GM12878 (cell line): ENCODE measurements around the gene DMWD. TPM values are rescaled to one million over a fixed set of nuclear protein-coding genes. Genes with fewer than 3 reads are reported as not detected.

Experiments used
- CBX3 ChIP-seq: fragments of 200-600 bp; sonication (generic); IDR thresholded peaks from 2 replicates; pipeline ENCODE4 v1.6.1; 2016; ENCODE audit warnings: low read depth, borderline replicate concordance
- CBX5 ChIP-seq: sonication (generic); IDR thresholded peaks from 2 replicates; pipeline ENCODE4 v1.6.1; 2016; ENCODE audit warnings: low read depth, moderate library complexity, mild to moderate bottlenecking, inconsistent platforms
- CREM ChIP-seq: IDR thresholded peaks from 2 replicates; pipeline ENCODE4 v1.6.1; 2014; ENCODE audit warnings: antibody characterized with exemption, low read depth
- FOXM1 ChIP-seq: IDR thresholded peaks from 2 replicates; pipeline ENCODE4 v1.6.1; 2012; ENCODE audit warnings: low read depth, mild to moderate bottlenecking, inconsistent platforms, low read length, moderate library complexity
- PAX5 ChIP-seq: IDR thresholded peaks from 2 replicates; pipeline ENCODE4 v1.6.1; 2011; ENCODE audit warnings: low read depth, low read length, borderline replicate concordance
- POLR2A ChIP-seq: IDR thresholded peaks from 2 replicates; pipeline ENCODE4 v1.6.1; 2011; ENCODE audit warnings: low read depth, mild to moderate bottlenecking, low read length
- POU2F2 ChIP-seq: IDR thresholded peaks from 3 replicates; pipeline ENCODE4 v1.6.1; 2011; ENCODE audit warnings: low read depth, mild to moderate bottlenecking, low read length, borderline replicate concordance
- RB1 ChIP-seq: fragments of 450-650 bp; formaldehyde crosslinking; IDR thresholded peaks from 2 replicates; pipeline ENCODE4 v1.6.1; 2017; ENCODE audit warnings: mild to moderate bottlenecking, borderline replicate concordance
- SMAD5 ChIP-seq: IDR thresholded peaks from 2 replicates; pipeline ENCODE4 v1.6.1; 2016; ENCODE audit warnings: antibody characterized with exemption, low read depth
- SRF ChIP-seq, 2 experiments: IDR thresholded peaks; 2 replicates each; pipeline ENCODE4 v1.6.1; 2011; ENCODE audit warnings: low read depth in 2 of 2, low read length in 2 of 2, mild to moderate bottlenecking in 1 of 2, moderate library complexity in 1 of 2
- SUPT20H ChIP-seq: IDR thresholded peaks from 2 replicates; pipeline ENCODE4 v1.6.1; 2011; ENCODE audit warnings: low read depth, mild to moderate bottlenecking, low read length, moderate library complexity, borderline replicate concordance; ENCODE audit not compliant: control insufficient read depth
- TARDBP ChIP-seq: IDR thresholded peaks from 2 replicates; pipeline ENCODE4 v1.6.1; 2016; ENCODE audit warnings: borderline replicate concordance
- ZBED1 ChIP-seq: IDR thresholded peaks from 2 replicates; pipeline ENCODE4 v1.6.1; 2016; ENCODE audit warnings: borderline replicate concordance
- polyA plus RNA-seq, 11 experiments: library from polyadenylated mRNA; depleted of rRNA in 4 of 11; unstranded in 6 of 11; stranded (reverse) in 5 of 11; fragments of >200 nt; fragmentation: Nextera tagmentation in 4 of 11; fragmentation: Illumina TruSeq in 1 of 11; extraction: Ambion mirVana in 4 of 11; extraction: Trizol in 1 of 11; gene quantifications; 1 replicate in 1 of 11; 2 replicates in 10 of 11; pipeline versions ENCODE4 v1.2.1 to v1.2.3, GENCODE V29; 2011 to 2016; ENCODE audit warnings: inconsistent platforms in 2 of 11, missing spikeins in 2 of 11, low read depth in 1 of 11
- total RNA-seq, 4 experiments: library from RNA; depleted of rRNA in 3 of 4; stranded (reverse); fragments of >200 nt in 3 of 4; fragmentation: Illumina TruSeq in 1 of 4; extraction: Trizol in 1 of 4; gene quantifications; 2 replicates each; pipeline versions ENCODE4 v1.2.1 to v1.2.3, GENCODE V29; 2013 to 2021
- TF ChIP-seq, protein P1 (sequence below): IDR thresholded peaks from 2 replicates; pipeline ENCODE4 v1.6.1; 2011; ENCODE audit warnings: borderline replicate concordance, low read depth, mild to moderate bottlenecking, moderate library complexity, mixed read lengths, low read length; ENCODE audit not compliant: insufficient read depth; ENCODE audit errors: extremely low read length
- TF ChIP-seq, protein P2 (sequence below): fragments of 450-650 bp; IDR thresholded peaks from 2 replicates; pipeline ENCODE4 v1.6.1; 2017; ENCODE audit warnings: mild to moderate bottlenecking
- TF ChIP-seq, protein P3 (sequence below): fragments of 450-650 bp; IDR thresholded peaks from 2 replicates; pipeline ENCODE4 v1.6.1; 2017; ENCODE audit warnings: mild to moderate bottlenecking, moderate library complexity
- TF ChIP-seq, protein P4 (sequence below): IDR thresholded peaks from 2 replicates; pipeline ENCODE4 v1.6.1; 2011; ENCODE audit warnings: borderline replicate concordance, low read depth, mild to moderate bottlenecking, moderate library complexity, low read length; ENCODE audit not compliant: insufficient read depth, poor library complexity, severe bottlenecking

DMWD gene
- total and polyA plus RNA-seq, 10 of the 15 experiments (the other 5 are each of a cell fraction or from before 2014, with no cell fraction given), result 3.5 to 56.0 (median 11.6) TPM

DNA sequence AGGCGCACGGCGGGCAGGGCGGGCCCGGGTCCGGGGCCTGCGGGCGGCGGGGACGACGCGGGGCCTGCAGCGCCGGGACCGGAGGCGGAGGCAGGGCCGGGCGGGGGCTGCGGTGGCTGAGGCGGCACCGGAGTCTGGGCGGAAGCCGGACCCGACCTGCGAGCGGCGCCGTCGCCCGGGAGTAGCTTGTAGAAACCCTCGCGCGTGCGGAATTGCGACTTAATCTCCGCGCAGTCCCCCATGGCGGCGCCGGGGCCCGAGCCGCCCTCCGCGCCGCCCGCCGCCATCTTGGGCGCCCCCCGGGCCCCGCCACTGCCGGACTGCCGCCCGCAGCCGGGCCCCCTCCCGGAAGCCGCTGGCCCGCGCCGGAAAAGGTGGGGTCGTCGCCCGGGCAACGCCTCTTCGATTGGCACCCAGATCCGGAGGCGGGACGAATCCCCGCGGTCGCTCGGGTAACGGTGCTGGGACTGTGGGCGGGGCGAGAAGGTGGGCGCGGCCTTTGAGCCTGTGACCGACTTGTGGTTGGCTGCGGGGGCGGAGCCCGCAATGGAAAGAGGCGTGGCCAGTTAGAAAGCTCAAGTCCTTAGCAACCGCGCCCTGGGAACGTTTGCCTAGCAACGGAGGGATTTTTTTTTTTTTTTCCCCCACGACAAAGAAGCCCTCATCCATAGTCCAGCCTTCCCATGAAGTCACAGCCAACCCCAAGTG, at the start of gene DMWD (continued):
- TF ChIP-seq, protein P1, sequence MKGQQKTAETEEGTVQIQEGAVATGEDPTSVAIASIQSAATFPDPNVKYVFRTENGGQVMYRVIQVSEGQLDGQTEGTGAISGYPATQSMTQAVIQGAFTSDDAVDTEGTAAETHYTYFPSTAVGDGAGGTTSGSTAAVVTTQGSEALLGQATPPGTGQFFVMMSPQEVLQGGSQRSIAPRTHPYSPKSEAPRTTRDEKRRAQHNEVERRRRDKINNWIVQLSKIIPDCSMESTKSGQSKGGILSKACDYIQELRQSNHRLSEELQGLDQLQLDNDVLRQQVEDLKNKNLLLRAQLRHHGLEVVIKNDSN, result no peak
- TF ChIP-seq CBX3 (no peak), SUPT20H (no peak), PAX5 (no peak; the same call in 1 of the 2 replicates), POLR2A (peak; percentile 80), ZBED1 (no peak), FOXM1 (no peak), SMAD5 (no peak), POU2F2 (peak; percentile 73; the same call in 1 of the 3 replicates), RB1 (peak; percentile 60; the same call in 1 of the 2 replicates), CREM (peak; percentile 45; the same call in 1 of the 2 replicates), TARDBP (no peak), SRF (IDR thresholded peaks at IDR 0.05; ENCODE audit: low read depth in 2 of 2, low read length in 2 of 2) (peak in 1 of 2 experiments; percentile 70; a peak in 2 of 4 replicates), CBX5 (no peak)
- TF ChIP-seq, protein P2, sequence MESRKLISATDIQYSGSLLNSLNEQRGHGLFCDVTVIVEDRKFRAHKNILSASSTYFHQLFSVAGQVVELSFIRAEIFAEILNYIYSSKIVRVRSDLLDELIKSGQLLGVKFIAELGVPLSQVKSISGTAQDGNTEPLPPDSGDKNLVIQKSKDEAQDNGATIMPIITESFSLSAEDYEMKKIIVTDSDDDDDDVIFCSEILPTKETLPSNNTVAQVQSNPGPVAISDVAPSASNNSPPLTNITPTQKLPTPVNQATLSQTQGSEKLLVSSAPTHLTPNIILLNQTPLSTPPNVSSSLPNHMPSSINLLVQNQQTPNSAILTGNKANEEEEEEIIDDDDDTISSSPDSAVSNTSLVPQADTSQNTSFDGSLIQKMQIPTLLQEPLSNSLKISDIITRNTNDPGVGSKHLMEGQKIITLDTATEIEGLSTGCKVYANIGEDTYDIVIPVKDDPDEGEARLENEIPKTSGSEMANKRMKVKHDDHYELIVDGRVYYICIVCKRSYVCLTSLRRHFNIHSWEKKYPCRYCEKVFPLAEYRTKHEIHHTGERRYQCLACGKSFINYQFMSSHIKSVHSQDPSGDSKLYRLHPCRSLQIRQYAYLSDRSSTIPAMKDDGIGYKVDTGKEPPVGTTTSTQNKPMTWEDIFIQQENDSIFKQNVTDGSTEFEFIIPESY, result no peak
- TF ChIP-seq, protein P3, sequence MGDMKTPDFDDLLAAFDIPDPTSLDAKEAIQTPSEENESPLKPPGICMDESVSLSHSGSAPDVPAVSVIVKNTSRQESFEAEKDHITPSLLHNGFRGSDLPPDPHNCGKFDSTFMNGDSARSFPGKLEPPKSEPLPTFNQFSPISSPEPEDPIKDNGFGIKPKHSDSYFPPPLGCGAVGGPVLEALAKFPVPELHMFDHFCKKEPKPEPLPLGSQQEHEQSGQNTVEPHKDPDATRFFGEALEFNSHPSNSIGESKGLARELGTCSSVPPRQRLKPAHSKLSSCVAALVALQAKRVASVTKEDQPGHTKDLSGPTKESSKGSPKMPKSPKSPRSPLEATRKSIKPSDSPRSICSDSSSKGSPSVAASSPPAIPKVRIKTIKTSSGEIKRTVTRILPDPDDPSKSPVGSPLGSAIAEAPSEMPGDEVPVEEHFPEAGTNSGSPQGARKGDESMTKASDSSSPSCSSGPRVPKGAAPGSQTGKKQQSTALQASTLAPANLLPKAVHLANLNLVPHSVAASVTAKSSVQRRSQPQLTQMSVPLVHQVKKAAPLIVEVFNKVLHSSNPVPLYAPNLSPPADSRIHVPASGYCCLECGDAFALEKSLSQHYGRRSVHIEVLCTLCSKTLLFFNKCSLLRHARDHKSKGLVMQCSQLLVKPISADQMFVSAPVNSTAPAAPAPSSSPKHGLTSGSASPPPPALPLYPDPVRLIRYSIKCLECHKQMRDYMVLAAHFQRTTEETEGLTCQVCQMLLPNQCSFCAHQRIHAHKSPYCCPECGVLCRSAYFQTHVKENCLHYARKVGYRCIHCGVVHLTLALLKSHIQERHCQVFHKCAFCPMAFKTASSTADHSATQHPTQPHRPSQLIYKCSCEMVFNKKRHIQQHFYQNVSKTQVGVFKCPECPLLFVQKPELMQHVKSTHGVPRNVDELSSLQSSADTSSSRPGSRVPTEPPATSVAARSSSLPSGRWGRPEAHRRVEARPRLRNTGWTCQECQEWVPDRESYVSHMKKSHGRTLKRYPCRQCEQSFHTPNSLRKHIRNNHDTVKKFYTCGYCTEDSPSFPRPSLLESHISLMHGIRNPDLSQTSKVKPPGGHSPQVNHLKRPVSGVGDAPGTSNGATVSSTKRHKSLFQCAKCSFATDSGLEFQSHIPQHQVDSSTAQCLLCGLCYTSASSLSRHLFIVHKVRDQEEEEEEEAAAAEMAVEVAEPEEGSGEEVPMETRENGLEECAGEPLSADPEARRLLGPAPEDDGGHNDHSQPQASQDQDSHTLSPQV, result no peak
- TF ChIP-seq, protein P4, sequence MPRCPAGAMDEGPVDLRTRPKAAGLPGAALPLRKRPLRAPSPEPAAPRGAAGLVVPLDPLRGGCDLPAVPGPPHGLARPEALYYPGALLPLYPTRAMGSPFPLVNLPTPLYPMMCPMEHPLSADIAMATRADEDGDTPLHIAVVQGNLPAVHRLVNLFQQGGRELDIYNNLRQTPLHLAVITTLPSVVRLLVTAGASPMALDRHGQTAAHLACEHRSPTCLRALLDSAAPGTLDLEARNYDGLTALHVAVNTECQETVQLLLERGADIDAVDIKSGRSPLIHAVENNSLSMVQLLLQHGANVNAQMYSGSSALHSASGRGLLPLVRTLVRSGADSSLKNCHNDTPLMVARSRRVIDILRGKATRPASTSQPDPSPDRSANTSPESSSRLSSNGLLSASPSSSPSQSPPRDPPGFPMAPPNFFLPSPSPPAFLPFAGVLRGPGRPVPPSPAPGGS, result no peak
